Measurements from ENCODE around the gene NUDT14.

NUDT14 gene

GRCh38 chr14:105204206-105204930 is 23.3 kb upstream of the NUDT14 start:
- DNase-seq (ENCODE audit: low read depth) = no peak
- H3K4me3 ChIP-seq (ENCODE audit: low read depth, low read length) = no peak overlapping the region
- TF ChIP-seq, protein P1, sequence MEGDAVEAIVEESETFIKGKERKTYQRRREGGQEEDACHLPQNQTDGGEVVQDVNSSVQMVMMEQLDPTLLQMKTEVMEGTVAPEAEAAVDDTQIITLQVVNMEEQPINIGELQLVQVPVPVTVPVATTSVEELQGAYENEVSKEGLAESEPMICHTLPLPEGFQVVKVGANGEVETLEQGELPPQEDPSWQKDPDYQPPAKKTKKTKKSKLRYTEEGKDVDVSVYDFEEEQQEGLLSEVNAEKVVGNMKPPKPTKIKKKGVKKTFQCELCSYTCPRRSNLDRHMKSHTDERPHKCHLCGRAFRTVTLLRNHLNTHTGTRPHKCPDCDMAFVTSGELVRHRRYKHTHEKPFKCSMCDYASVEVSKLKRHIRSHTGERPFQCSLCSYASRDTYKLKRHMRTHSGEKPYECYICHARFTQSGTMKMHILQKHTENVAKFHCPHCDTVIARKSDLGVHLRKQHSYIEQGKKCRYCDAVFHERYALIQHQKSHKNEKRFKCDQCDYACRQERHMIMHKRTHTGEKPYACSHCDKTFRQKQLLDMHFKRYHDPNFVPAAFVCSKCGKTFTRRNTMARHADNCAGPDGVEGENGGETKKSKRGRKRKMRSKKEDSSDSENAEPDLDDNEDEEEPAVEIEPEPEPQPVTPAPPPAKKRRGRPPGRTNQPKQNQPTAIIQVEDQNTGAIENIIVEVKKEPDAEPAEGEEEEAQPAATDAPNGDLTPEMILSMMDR (conservative IDR thresholded peaks at IDR 0.05; ENCODE audit: low read depth, low read length) = no peak

- H3K4me3 ChIP-seq (ENCODE audit: low read depth, low read length) = no peak overlapping the region
- DNase-seq (ENCODE audit: low read depth) = no peak
- TF ChIP-seq, protein P1 (conservative IDR thresholded peaks at IDR 0.05; ENCODE audit: low read depth, low read length) = no peak
Observed at GRCh38 chr14:105203701-105204100, 22.6 kb upstream of the NUDT14 start.

- H3K4me3 ChIP-seq (ENCODE audit: low read depth, low read length) = no peak overlapping the region
- TF ChIP-seq, protein P1 (conservative IDR thresholded peaks at IDR 0.05; ENCODE audit: low read depth, low read length) = peak; percentile 84
- peak; percentile 57 for DNase-seq (ENCODE audit: low read depth)
Observed at GRCh38 chr14:105203057-105203531, 22.0 kb upstream of the NUDT14 start.

- H3K4me3 ChIP-seq (ENCODE audit: low read depth, low read length) = no peak overlapping the region
- TF ChIP-seq, protein P1 (conservative IDR thresholded peaks at IDR 0.05; ENCODE audit: low read depth, low read length) = no peak
- no peak for DNase-seq (ENCODE audit: low read depth)
Observed at GRCh38 chr14:105201925-105202513, 20.9 kb upstream of the NUDT14 start.

DNA sequence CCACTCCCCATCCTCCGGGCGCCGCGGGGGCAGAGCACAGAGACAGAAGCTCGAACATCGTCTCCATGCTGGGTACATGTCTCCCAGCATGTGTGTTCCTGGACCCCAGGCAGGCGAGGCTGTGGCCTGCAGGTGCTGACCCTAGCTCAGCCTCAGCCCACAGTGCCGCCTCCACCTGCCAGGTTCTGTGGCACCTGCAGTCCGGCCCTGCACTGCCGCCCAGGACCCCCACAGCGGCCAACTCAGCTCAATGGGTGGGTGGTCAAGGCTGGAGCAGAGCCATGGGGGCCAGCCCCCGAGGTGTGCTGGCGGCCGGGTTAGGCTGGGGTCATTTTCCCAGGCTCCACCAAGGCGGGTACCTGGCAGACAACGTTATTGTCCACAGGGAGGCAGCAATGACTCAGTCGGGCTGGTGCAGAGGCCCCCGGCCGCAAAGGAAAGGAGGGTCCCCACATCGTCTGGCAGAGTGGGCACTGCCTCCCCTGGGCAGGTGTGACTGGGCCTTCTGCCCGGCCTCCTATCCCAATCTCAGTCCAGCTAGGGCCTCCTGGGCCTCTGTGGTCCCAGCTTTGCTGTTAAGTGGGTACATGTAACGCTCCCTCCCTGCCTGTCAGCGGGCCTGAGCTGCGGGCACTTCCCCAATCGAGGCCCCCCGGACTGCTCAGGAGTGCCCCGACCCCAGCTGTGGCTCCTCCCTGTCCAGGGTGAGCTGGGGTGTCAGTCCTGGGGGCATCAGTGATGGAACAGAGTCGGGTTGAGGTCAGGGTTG is 20.2 kb upstream of the NUDT14 start:
- no peak overlapping the region for H3K4me3 ChIP-seq (ENCODE audit: low read depth, low read length)
- no peak for DNase-seq (ENCODE audit: low read depth)

GRCh38 chr14:105200641-105201040 is 19.5 kb upstream of the NUDT14 start:
- no peak overlapping the region for H3K4me3 ChIP-seq (ENCODE audit: low read depth, low read length)
- no peak for DNase-seq (ENCODE audit: low read depth)
- TF ChIP-seq, protein P1 (conservative IDR thresholded peaks at IDR 0.05; ENCODE audit: low read depth, low read length) = no peak

More for the DNA sequence above, 20.2 kb upstream of the NUDT14 start:
- TF ChIP-seq, protein P1 (conservative IDR thresholded peaks at IDR 0.05; ENCODE audit: low read depth, low read length) = peak; percentile 16
